Adipocyte (in vitro differentiated cells): Measurements from ENCODE around the gene DHRS2.
"Not testable (repeated sequence)": the region's sequence is repeated elsewhere in the genome, so short reads cannot be mapped to it uniquely, and the experiment has no call there.

Experiments used
- DNase-seq: peaks from one replicate; pipeline ENCODE4 v3.0.0-alpha.2; 2015; ENCODE audit warnings: low read depth
- H3K27me3 ChIP-seq: replicated peaks from 2 replicates; pipeline ENCODE4 v1.7.0; 2013; ENCODE audit warnings: mild to moderate bottlenecking, low read length, moderate library complexity; ENCODE audit not compliant: control insufficient read depth, insufficient read depth
- H3K36me3 ChIP-seq: 2 replicates; pipeline ENCODE4 v1.7.0; 2013; ENCODE audit warnings: low read length, mild to moderate bottlenecking, moderate library complexity; ENCODE audit not compliant: control insufficient read depth, insufficient read depth, severe bottlenecking
- H3K4me1 ChIP-seq: 2 replicates; pipeline ENCODE4 v1.7.0; 2013; ENCODE audit warnings: mild to moderate bottlenecking, low read length, moderate library complexity; ENCODE audit not compliant: control insufficient read depth, insufficient read depth
- H3K4me3 ChIP-seq: 2 replicates; pipeline ENCODE4 v1.7.0; 2013; ENCODE audit warnings: mild to moderate bottlenecking, low read length, moderate library complexity
- H3K9ac ChIP-seq: 2 replicates; pipeline ENCODE4 v1.7.0; 2013; ENCODE audit warnings: mild to moderate bottlenecking, low read length, moderate library complexity
- H3K9me3 ChIP-seq: 2 replicates; pipeline ENCODE4 v1.7.0; 2013; ENCODE audit warnings: mild to moderate bottlenecking, low read length, moderate library complexity; ENCODE audit not compliant: control insufficient read depth

The DHRS2 gene

GRCh38 chr14:23675906-23676305, 39.7 kb downstream of the DHRS2 start:
- H3K4me1 ChIP-seq = no peaks in the 10 kb centered on the region
- H3K9me3 ChIP-seq = no peaks in the 10 kb centered on the region
- H3K36me3 ChIP-seq = no peaks in the 10 kb centered on the region
- DNase-seq = no peak
- H3K9ac ChIP-seq = no peak overlapping the region
- H3K27me3 ChIP-seq = peaks cover 19% of the 10 kb centered on the region
- no peak overlapping the region for H3K4me3 ChIP-seq

GRCh38 chr14:23681337-23681736, 45.2 kb downstream of the DHRS2 start:
- Histone ChIP-seq H3K27me3 (peaks cover 20% of the 10 kb centered on the region), H3K9me3 (peaks cover 12% of the 10 kb centered on the region), H3K4me1 (no peaks in the 10 kb centered on the region), H3K9ac (no peak overlapping the region), H3K4me3 (no peak overlapping the region), H3K36me3 (no peaks in the 10 kb centered on the region)
- no peak for DNase-seq

GRCh38 chr14:23689709-23690514, 53.7 kb downstream of the DHRS2 start:
- not testable (repeated sequence) for H3K36me3 ChIP-seq, H3K9ac ChIP-seq, H3K4me3 ChIP-seq, DNase-seq
- H3K4me1 ChIP-seq = peaks cover 13% of the 10 kb centered on the region
- peaks cover 24% of the 10 kb centered on the region for H3K27me3 ChIP-seq
- peaks cover 13% of the 10 kb centered on the region for H3K9me3 ChIP-seq

- Histone ChIP-seq H3K4me1 (peaks cover 24% of the 10 kb centered on the region), H3K9ac (no peak overlapping the region), H3K4me3 (no peak overlapping the region), H3K27me3 (peaks cover 27% of the 10 kb centered on the region), H3K9me3 (peaks cover 5% of the 10 kb centered on the region), H3K36me3 (no peaks in the 10 kb centered on the region)
- DNase-seq = no peak
Measured at GRCh38 chr14:23692416-23692815, 56.3 kb downstream of the DHRS2 start.

- DNase-seq = no peak
- no peak overlapping the region for H3K4me3 ChIP-seq
- H3K4me1 ChIP-seq = peaks cover 24% of the 10 kb centered on the region
- H3K9me3 ChIP-seq = peaks cover 5% of the 10 kb centered on the region
- H3K36me3 ChIP-seq = no peaks in the 10 kb centered on the region
- peaks cover 36% of the 10 kb centered on the region for H3K27me3 ChIP-seq
- H3K9ac ChIP-seq = no peak overlapping the region
Measured at GRCh38 chr14:23693252-23693775, 57.1 kb downstream of the DHRS2 start.

- Histone ChIP-seq H3K9ac (peak overlapping the region; percentile 86), H3K9me3 (peaks cover 5% of the 10 kb centered on the region), H3K4me1 (peaks cover 24% of the 10 kb centered on the region), H3K27me3 (peaks cover 33% of the 10 kb centered on the region), H3K36me3 (no peaks in the 10 kb centered on the region), H3K4me3 (peak overlapping the region; percentile 75)
- DNase-seq = peak; percentile 91
Measured at GRCh38 chr14:23694085-23694948, 58.2 kb downstream of the DHRS2 start.
